Endodermal cell (in vitro differentiated cells): ENCODE measurements around the gene TAMALIN. TPM values are rescaled to one million over a fixed set of nuclear protein-coding genes. Genes with fewer than 3 reads are reported as not detected.

ENCODE experiments used
- DNase-seq: peaks from one replicate; pipeline ENCODE4 v3.0.0-alpha.2; 2017
- H3K27ac ChIP-seq: 2 replicates; pipeline ENCODE4 v1.5.1; 2013; ENCODE audit warnings: mild to moderate bottlenecking, low read depth, low read length, moderate library complexity
- H3K27me3 ChIP-seq: 2 replicates; pipeline ENCODE4 v1.6.1; 2013; ENCODE audit warnings: mild to moderate bottlenecking, low read length, moderate library complexity; ENCODE audit not compliant: insufficient read depth, control insufficient read depth, poor library complexity, severe bottlenecking
- H3K36me3 ChIP-seq: 2 replicates; pipeline ENCODE4 v1.7.0; 2013; ENCODE audit warnings: mild to moderate bottlenecking, low read length, moderate library complexity; ENCODE audit not compliant: control insufficient read depth, insufficient read depth
- H3K4me1 ChIP-seq: one replicate; pipeline ENCODE4 v1.7.0; 2013; ENCODE audit warnings: low read length; ENCODE audit not compliant: control insufficient read depth, insufficient read depth
- H3K4me3 ChIP-seq: 2 replicates; pipeline ENCODE4 v1.5.1; 2013; ENCODE audit warnings: mild to moderate bottlenecking, low read length, moderate library complexity
- H3K9ac ChIP-seq: 2 replicates; pipeline ENCODE4 v1.6.1; 2013; ENCODE audit warnings: mild to moderate bottlenecking, low read length, moderate library complexity; ENCODE audit not compliant: poor library complexity, severe bottlenecking; ENCODE audit errors: extremely low read depth
- H3K9me3 ChIP-seq: 2 replicates; pipeline ENCODE4 v1.6.1; 2013; ENCODE audit warnings: mild to moderate bottlenecking, low read length, moderate library complexity; ENCODE audit not compliant: control insufficient read depth
- H3K27ac Mint-ChIP-seq: 2 replicates; pipeline ENCODE4 v1.8.0; 2020; ENCODE audit warnings: mixed read lengths
- H3K27me3 Mint-ChIP-seq: 2 replicates; pipeline ENCODE4 v1.8.0; 2021; ENCODE audit warnings: mild to moderate bottlenecking, mixed read lengths; ENCODE audit not compliant: insufficient read depth
- H3K36me3 Mint-ChIP-seq: 2 replicates; pipeline ENCODE4 v1.8.0; 2020; ENCODE audit warnings: low read depth, mixed read lengths
- H3K4me1 Mint-ChIP-seq: 2 replicates; pipeline ENCODE4 v1.8.0; 2020; ENCODE audit warnings: mixed read lengths
- H3K4me3 Mint-ChIP-seq: 2 replicates; pipeline ENCODE4 v1.8.0; 2020; ENCODE audit warnings: mild to moderate bottlenecking, moderate library complexity, mixed read lengths
- H3K9me3 Mint-ChIP-seq: 2 replicates; pipeline ENCODE4 v1.8.0; 2020; ENCODE audit warnings: mild to moderate bottlenecking, mixed read lengths
- WGBS, 2 experiments: methylation state at CpG; one replicate each; pipeline versions ENCODE4 v1.1.5 to v1.1.7; 2013; ENCODE audit warnings: missing lambda C conversion rate in 2 of 2, mixed read lengths in 1 of 2; ENCODE audit not compliant: insufficient coverage in 1 of 2, insufficient read length in 1 of 2; 5-methylcytosine and 5-hydroxymethylcytosine counted together
- total RNA-seq, 2 donors: library from RNA; stranded (reverse); fragmentation: NEBNext Ultra II Directional in 1 of 2; extraction: Animal tissue kit (Norgen Biotek cat#: 25700) in 1 of 2; gene quantifications; 2 replicates in 1 of 2; 3 replicates in 1 of 2; pipeline ENCODE4 v1.2.1, GENCODE V29; 2021
- TF ChIP-seq, protein P1 (sequence below): fragments of 200-600 bp; sonication (generic); conservative IDR thresholded peaks from 2 replicates; pipeline ENCODE4 v1.5.0; 2021; ENCODE audit warnings: antibody characterized with exemption, mild to moderate bottlenecking

TAMALIN gene
- total RNA-seq, 2 donors from 2014 or later, result 4.4 to 9.1 TPM

DNA sequence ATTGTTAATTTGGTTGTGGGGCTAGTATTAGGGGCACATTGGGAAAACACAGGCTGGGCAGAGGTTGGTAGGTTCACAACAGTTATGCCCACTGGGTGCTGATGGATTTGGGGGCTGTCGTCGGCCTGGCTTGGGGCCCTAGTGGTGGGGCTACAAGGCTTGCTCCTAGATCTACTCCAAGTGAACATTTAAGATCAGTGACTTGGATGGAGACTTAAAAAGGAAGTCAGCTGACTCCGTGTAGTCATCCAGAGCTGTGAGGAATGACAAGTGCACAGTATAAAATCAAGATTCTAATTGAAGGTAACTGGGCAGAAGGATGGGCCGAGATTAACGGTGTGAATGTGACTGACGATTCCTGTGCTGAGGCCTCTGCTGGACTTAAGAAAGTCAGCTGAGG is 31.7 kb downstream of the TAMALIN start:
- peaks cover 22% of the 10 kb centered on the region for H3K27me3 Mint-ChIP-seq
- H3K36me3 Mint-ChIP-seq, result no peaks in the 10 kb centered on the region
- peaks cover 20% of the 10 kb centered on the region for H3K27me3 ChIP-seq
- H3K27ac Mint-ChIP-seq, result no peak overlapping the region
- no peak overlapping the region for H3K9ac ChIP-seq
- peaks cover 8% of the 10 kb centered on the region for H3K4me1 Mint-ChIP-seq
- DNase-seq, result no peak
- no peaks in the 10 kb centered on the region for H3K4me1 ChIP-seq
- peak overlapping the region; percentile 85 for H3K4me3 ChIP-seq
- peaks cover 4% of the 10 kb centered on the region for H3K36me3 ChIP-seq
- H3K9me3 ChIP-seq, result no peaks in the 10 kb centered on the region
- H3K9me3 Mint-ChIP-seq, result no peaks in the 10 kb centered on the region
- 89 to 92% methylated on average over 6 of the region's 6 CpGs for WGBS, 2 experiments
- TF ChIP-seq, protein P1, sequence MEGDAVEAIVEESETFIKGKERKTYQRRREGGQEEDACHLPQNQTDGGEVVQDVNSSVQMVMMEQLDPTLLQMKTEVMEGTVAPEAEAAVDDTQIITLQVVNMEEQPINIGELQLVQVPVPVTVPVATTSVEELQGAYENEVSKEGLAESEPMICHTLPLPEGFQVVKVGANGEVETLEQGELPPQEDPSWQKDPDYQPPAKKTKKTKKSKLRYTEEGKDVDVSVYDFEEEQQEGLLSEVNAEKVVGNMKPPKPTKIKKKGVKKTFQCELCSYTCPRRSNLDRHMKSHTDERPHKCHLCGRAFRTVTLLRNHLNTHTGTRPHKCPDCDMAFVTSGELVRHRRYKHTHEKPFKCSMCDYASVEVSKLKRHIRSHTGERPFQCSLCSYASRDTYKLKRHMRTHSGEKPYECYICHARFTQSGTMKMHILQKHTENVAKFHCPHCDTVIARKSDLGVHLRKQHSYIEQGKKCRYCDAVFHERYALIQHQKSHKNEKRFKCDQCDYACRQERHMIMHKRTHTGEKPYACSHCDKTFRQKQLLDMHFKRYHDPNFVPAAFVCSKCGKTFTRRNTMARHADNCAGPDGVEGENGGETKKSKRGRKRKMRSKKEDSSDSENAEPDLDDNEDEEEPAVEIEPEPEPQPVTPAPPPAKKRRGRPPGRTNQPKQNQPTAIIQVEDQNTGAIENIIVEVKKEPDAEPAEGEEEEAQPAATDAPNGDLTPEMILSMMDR, result no peak
- no peak overlapping the region for H3K27ac ChIP-seq
- peak overlapping the region; percentile 76 for H3K4me3 Mint-ChIP-seq

DNA sequence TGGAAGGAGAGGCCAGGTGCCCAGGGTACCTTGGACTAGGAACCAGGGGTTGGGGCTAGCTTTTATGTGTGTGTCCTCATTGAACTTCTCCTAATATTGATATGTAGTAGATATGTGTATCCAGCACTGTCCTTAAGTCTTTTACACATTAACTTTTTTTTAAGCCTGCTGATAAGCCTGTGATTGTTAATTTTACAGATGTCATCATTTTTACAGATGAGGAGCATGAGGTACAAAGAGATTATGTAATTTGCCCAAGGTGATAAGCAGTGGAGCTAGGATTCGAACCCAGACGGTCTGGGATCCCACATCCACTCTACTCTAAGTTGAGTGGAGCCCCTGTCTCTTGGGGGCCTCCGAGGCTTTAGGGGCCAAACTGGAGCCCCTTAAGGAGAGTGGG is 34.3 kb downstream of the TAMALIN start:
- Histone ChIP-seq H3K36me3 (peaks cover 4% of the 10 kb centered on the region), H3K4me1 (no peaks in the 10 kb centered on the region), H3K9ac (no peak overlapping the region), H3K4me3 (no peak overlapping the region), H3K27me3 (peaks cover 2% of the 10 kb centered on the region), H3K27ac (no peak overlapping the region), H3K9me3 (no peaks in the 10 kb centered on the region)
- Mint-ChIP-seq H3K4me3 (no peak overlapping the region), H3K36me3 (peaks cover 7% of the 10 kb centered on the region), H3K4me1 (peaks cover 6% of the 10 kb centered on the region), H3K27me3 (peaks cover 4% of the 10 kb centered on the region), H3K27ac (no peak overlapping the region), H3K9me3 (no peaks in the 10 kb centered on the region)
- TF ChIP-seq, protein P1, result no peak
- 60 to 86% methylated on average over 1 to 3 of the region's 3 CpGs for WGBS, 2 experiments
- DNase-seq, result no peak

DNA sequence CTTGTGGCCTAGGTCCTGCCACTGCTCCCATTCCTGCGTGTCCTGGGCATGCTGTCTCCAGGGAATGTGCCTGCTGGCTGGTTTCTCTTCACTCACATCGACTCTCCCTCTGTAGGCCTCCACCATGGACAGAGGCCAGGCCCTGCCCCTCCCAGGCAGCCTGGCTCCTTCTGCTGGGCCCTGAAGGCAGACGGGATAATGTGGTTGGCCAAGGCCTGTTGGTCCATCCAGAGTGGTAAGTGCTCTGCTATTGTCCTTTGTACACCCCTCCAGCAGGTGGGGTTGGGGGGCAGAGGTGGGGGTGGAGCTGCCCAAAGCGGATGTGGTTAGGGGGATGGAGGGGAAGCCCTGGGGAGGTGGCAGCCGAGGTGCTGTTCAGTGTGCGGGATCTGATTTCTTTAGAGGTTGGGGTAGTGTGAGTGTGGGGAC is 35.0 kb downstream of the TAMALIN start:
- Histone ChIP-seq H3K36me3 (peaks cover 4% of the 10 kb centered on the region), H3K4me1 (no peaks in the 10 kb centered on the region), H3K27ac (no peak overlapping the region), H3K4me3 (no peak overlapping the region), H3K9ac (no peak overlapping the region), H3K27me3 (no peaks in the 10 kb centered on the region), H3K9me3 (no peaks in the 10 kb centered on the region)
- peak; percentile 85 for DNase-seq
- peaks cover 1% of the 10 kb centered on the region for H3K27me3 Mint-ChIP-seq
- TF ChIP-seq, protein P1, result no peak
- no peaks in the 10 kb centered on the region for H3K9me3 Mint-ChIP-seq
- peaks cover 7% of the 10 kb centered on the region for H3K36me3 Mint-ChIP-seq
- peaks cover 6% of the 10 kb centered on the region for H3K4me1 Mint-ChIP-seq
- no peak overlapping the region for H3K4me3 Mint-ChIP-seq
- H3K27ac Mint-ChIP-seq, result no peak overlapping the region
- WGBS, 2 experiments, result 62 to 78% methylated on average over 2 to 6 of the region's 6 CpGs
